ENCODE data around the gene COQ8B. TPM values are rescaled to one million over a fixed set of nuclear protein-coding genes. Genes with fewer than 3 reads are reported as not detected.

The COQ8B gene
- total RNA-seq, 2 experiments from 2014 or later = 19.8 to 21.3 TPM

DNA sequence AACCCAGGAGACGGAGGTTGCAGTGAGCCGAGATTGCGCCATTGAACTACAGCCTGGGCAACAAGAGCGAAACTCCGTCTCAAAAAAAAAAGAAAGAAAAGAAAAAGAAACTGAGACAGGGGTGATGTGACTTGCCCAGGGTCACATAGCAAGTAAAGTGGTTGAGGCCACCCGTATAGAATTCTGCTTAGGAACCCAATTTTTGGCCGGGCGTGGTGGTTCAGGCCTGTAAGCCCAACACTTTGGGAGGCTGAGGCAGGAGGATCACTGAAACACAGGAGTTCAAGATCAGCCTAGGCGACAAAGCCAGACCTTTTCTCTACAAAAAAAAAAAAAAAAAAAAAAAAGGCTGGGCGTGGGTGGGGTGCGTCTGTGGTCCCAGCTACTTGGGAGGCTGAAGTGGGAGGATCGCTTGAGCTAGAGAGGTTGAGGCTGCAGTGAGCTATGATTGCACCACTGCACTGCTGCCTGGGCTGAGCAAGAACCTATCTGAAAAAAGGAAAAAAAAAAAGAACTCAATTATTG lies 35.6 kb upstream of the COQ8B start:
- Mint-ChIP-seq H3K27me3 (ENCODE audit: low read depth) (no peaks in the 10 kb centered on the region), H3K4me3 (peak overlapping the region; percentile 99), H3K27ac (peak overlapping the region; percentile 99), H3K9me3 (no peaks in the 10 kb centered on the region), H3K36me3 (ENCODE audit: low read depth) (peaks cover 51% of the 10 kb centered on the region), H3K4me1 (ENCODE audit: low read depth) (peaks cover 53% of the 10 kb centered on the region)
- no peak for DNase-seq
- CTCF ChIA-PET = interaction anchor here (0.6 to 4.4 kb wide), 8 partner anchors 14 to 1528 kb away, joined by 3 to 34 read pairs (median 4); partner anchors contain the start of gene RAB4B
- intact Hi-C loops (cut with micrococcal nuclease) = loop anchor here (5.0 kb wide), 1 partner anchor 310 kb away; the partner anchor contains the start of gene SERTAD3

DNA sequence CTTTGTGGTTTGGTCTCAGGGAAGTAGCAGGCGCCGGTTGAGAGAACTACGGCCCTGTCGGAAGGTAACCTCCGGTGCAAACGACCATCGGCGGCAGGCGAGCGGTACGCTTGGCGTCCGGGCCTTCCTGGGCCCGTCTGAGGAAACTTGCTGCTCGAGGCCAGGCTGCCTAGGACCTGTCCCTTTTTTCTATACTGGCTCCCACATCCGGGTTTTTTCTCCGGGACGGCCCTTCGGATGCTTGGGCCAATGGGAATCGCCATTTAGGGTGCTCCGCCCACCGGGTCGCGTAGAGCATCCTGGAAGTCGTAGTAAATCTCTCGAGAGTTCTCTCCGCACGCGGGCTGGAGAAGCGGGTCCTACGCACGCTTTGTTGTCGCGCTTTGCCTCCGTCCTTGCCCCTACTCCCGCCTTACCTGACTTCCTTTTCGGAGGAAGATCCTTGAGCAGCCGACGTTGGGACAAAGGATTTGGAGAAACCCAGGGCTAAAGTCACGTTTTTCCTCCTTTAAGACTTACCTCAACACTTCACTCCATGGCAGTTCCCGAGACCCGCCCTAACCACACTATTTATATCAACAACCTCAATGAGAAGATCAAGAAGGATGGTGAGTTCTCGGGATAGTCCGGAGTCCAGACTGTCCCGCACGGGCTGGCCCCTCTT lies 34.3 kb upstream of the COQ8B start, which contains the start of gene SNRPA:
SNRPA (plus strand) TSS at position 330 of the 664 bp plus-strand sequence; CDS start at position 536, 206 bp downstream.
- H3K27me3 Mint-ChIP-seq (ENCODE audit: low read depth) = no peaks in the 10 kb centered on the region
- H3K9me3 Mint-ChIP-seq = no peaks in the 10 kb centered on the region
- peak; percentile 98 for DNase-seq
- H3K36me3 Mint-ChIP-seq (ENCODE audit: low read depth) = peaks cover 41% of the 10 kb centered on the region
- CTCF ChIA-PET = interaction anchor here (0.6 to 4.4 kb wide), 7 partner anchors 19 to 558 kb away, joined by 3 to 34 read pairs (median 5); no protein-coding TSS in a partner anchor
- H3K27ac Mint-ChIP-seq = peak within 1 kb of the TSS; percentile 99
- intact Hi-C loops (cut with micrococcal nuclease) = loop anchor here (1.0 to 5.0 kb wide), 11 partner anchors 26 to 512 kb away; partner anchors contain the start of genes COQ8B, NUMBL, RAB4B and SERTAD3
- peaks cover 40% of the 10 kb centered on the region for H3K4me1 Mint-ChIP-seq (ENCODE audit: low read depth)
- H3K4me3 Mint-ChIP-seq = peak within 1 kb of the TSS; percentile 99

- Mint-ChIP-seq H3K9me3 (no peaks in the 10 kb centered on the region), H3K4me3 (peak within 1 kb of the TSS; percentile 99), H3K27me3 (ENCODE audit: low read depth) (no peaks in the 10 kb centered on the region), H3K4me1 (ENCODE audit: low read depth) (peaks cover 33% of the 10 kb centered on the region), H3K36me3 (ENCODE audit: low read depth) (peaks cover 34% of the 10 kb centered on the region), H3K27ac (peak within 1 kb of the TSS; percentile 99)
- intact Hi-C loops (cut with micrococcal nuclease) = loop anchor here (1.0 to 5.0 kb wide), 10 partner anchors 25 to 513 kb away; partner anchors contain the start of genes COQ8B, RAB4B and SERTAD3
- CTCF ChIA-PET = interaction anchor here (0.9 to 1.3 kb wide), 5 partner anchors 20 to 558 kb away, joined by 3 to 10 read pairs (median 4); no protein-coding TSS in a partner anchor
- peak; percentile 100 for DNase-seq
Observed at GRCh38 chr19:40750058-40750873, 33.6 kb upstream of the COQ8B start, which contains the start of gene ACTMAP. Gene ACTMAP, minus strand, starts transcription at chr19:40750477. Its CDS starts 674 bp downstream, at chr19:40749803.

GRCh38 chr19:40747536-40747935 lies 30.9 kb upstream of the COQ8B start:
- Mint-ChIP-seq H3K36me3 (ENCODE audit: low read depth) (peaks cover 18% of the 10 kb centered on the region), H3K9me3 (no peaks in the 10 kb centered on the region), H3K27me3 (ENCODE audit: low read depth) (no peaks in the 10 kb centered on the region), H3K4me3 (no peak overlapping the region), H3K4me1 (ENCODE audit: low read depth) (peaks cover 17% of the 10 kb centered on the region), H3K27ac (no peak overlapping the region)
- intact Hi-C loops (cut with micrococcal nuclease) = no loop called here
- CTCF ChIA-PET = interaction anchor here (1.2 to 1.4 kb wide), 2 partner anchors 30 to 58 kb away, joined by 3 read pairs; partner anchors contain the start of gene RAB4B
- no peak for DNase-seq

- intact Hi-C loops (cut with micrococcal nuclease) = no loop called here
- Mint-ChIP-seq H3K36me3 (ENCODE audit: low read depth) (peaks cover 5% of the 10 kb centered on the region), H3K27me3 (ENCODE audit: low read depth) (no peaks in the 10 kb centered on the region), H3K27ac (no peak overlapping the region), H3K4me3 (no peak overlapping the region), H3K4me1 (ENCODE audit: low read depth) (peaks cover 13% of the 10 kb centered on the region), H3K9me3 (no peaks in the 10 kb centered on the region)
- CTCF ChIA-PET = interaction anchor here (0.6 kb wide), 1 partner anchor 399 kb away, joined by 3 read pairs; no protein-coding TSS in a partner anchor
- DNase-seq = no peak
Observed at GRCh38 chr19:40745402-40745780, 28.7 kb upstream of the COQ8B start.

DNA sequence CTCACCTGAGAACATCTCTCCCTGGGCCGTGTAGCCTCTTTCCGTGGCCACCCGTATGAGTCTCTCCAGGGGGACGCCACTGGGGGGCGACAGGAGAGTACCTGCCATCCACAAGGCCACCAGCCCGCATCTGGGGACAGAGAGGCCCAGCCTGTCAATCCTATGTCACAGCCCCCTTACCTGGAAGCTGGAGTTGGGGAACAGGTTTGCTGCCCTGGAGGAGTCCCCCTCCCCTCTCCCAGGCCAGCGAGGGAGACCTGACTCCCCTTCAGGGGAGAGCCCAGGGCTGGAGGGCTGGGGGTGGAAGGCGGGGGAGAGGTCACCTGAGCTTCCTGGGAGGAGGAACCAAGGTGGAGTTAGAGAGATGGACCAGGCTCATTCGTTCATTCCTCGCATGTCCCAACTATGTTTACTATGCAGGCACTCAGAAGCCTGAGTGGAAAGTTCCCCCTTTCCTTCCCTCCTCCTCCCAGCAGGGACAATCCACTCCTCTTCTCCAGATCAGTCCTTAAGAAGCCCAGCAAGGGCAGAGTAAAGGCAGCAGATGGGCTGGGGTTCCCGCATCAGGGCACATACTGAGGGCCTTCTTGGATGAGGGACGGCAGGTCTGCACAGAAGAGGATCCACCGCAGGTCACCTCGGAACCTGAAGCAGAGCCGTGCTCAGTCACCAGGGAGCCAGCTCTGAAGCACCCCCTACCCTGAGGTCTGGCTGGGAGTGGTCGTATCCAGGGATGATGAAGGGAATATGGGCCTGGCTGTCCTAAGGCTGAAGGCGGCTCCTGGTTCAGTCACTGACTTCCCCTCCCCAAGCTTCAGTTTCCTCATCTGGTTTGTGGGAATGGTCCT lies 28.1 kb upstream of the COQ8B start:
- no peak overlapping the region for H3K4me3 Mint-ChIP-seq
- peaks cover 9% of the 10 kb centered on the region for H3K4me1 Mint-ChIP-seq (ENCODE audit: low read depth)
- intact Hi-C loops (cut with micrococcal nuclease) = no loop called here
- CTCF ChIA-PET = interaction anchor here (0.6 to 1.0 kb wide), 4 partner anchors 11 to 400 kb away, joined by 3 to 4 read pairs (median 3); no protein-coding TSS in a partner anchor
- DNase-seq = peak; percentile 62
- H3K27ac Mint-ChIP-seq = no peak overlapping the region
- H3K36me3 Mint-ChIP-seq (ENCODE audit: low read depth) = peaks cover 2% of the 10 kb centered on the region
- no peaks in the 10 kb centered on the region for H3K27me3 Mint-ChIP-seq (ENCODE audit: low read depth)
- H3K9me3 Mint-ChIP-seq = no peaks in the 10 kb centered on the region

DNA sequence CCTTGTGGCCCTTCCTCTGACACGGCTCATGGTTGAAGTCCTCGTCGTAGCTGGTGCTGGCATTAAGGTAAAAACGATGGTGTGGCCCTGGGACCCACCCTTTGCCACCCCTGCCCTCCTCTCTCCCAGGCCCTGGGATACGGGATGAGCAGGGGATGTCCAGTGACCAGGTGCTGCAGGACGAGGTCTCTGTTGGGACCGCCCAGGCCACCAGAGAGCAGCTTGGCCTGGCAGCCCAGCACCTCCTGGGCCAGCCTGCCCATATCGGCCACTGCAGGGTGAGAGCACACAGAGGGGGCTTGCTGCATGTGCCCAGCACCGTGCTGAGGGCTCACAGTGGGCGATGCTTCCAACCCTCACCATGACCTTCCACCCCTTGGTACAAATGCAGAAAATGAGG lies 27.2 kb upstream of the COQ8B start:
- no peak overlapping the region for H3K4me3 Mint-ChIP-seq
- H3K9me3 Mint-ChIP-seq = no peaks in the 10 kb centered on the region
- no peaks in the 10 kb centered on the region for H3K27me3 Mint-ChIP-seq (ENCODE audit: low read depth)
- DNase-seq = no peak
- H3K36me3 Mint-ChIP-seq (ENCODE audit: low read depth) = peaks cover 2% of the 10 kb centered on the region
- CTCF ChIA-PET = interaction anchor here (0.8 to 1.1 kb wide), 4 partner anchors 10 to 81 kb away, joined by 3 to 4 read pairs (median 4); no protein-coding TSS in a partner anchor
- peaks cover 4% of the 10 kb centered on the region for H3K4me1 Mint-ChIP-seq (ENCODE audit: low read depth)
- intact Hi-C loops (cut with micrococcal nuclease) = no loop called here
- no peak overlapping the region for H3K27ac Mint-ChIP-seq

- Mint-ChIP-seq H3K27ac (no peak overlapping the region), H3K27me3 (ENCODE audit: low read depth) (no peaks in the 10 kb centered on the region), H3K9me3 (no peaks in the 10 kb centered on the region), H3K4me3 (no peak overlapping the region), H3K4me1 (ENCODE audit: low read depth) (no peaks in the 10 kb centered on the region), H3K36me3 (ENCODE audit: low read depth) (peaks cover 2% of the 10 kb centered on the region)
- CTCF ChIA-PET = interaction anchor here (0.6 to 1.1 kb wide), 2 partner anchors 21 to 64 kb away, joined by 3 to 4 read pairs; no protein-coding TSS in a partner anchor
- intact Hi-C loops (cut with micrococcal nuclease) = no loop called here
- DNase-seq = no peak
Observed at GRCh38 chr19:40742886-40743285, 26.2 kb upstream of the COQ8B start.

- CTCF ChIA-PET = interaction anchor here (1.2 kb wide), 1 partner anchor 78 kb away, joined by 4 read pairs; no protein-coding TSS in a partner anchor
Observed at GRCh38 chr19:40742477-40742876, 25.8 kb upstream of the COQ8B start.

DNA sequence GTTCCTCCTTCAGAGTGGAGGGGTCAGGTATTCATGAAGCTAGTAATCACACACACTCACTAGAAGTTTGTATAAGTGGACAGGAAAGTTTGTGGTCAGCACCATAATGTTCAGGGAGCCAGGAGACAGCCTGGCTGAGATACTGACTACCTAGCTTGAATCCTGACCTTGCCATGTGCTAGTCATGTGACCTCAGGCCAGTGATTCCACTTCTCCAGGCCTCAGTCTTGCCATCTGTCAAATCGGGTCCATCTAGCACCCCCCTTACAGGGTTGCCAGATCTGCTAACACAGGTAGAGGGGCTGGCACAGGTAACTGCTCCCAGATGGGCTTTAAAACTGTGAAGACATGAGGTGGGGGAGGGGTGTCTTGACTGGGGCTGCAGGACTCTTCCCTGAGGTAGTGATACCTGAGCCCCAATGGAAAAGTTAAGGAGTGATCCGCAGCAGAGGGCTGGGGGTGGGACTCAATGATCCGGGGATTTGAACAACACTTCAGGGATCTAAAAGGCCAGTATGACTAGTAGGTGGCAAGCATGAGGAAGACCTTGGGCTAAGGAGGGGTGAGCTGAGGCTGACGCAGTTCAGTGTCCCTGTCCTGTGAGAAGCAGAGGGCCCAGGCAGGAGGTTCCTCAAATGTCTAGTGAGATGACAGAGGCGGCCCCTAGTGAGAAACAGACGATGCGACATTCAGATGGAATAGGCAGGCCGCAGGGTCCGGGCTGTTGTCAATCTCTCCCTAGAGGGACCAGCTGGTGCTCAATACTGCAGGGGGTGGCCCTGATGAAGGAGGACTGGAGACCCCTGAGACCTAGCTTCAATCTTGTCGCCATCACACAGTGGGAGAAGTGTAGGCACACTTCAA lies 25.1 kb upstream of the COQ8B start:
- H3K4me3 Mint-ChIP-seq = no peak overlapping the region
- no peaks in the 10 kb centered on the region for H3K9me3 Mint-ChIP-seq
- H3K36me3 Mint-ChIP-seq (ENCODE audit: low read depth) = peaks cover 5% of the 10 kb centered on the region
- H3K4me1 Mint-ChIP-seq (ENCODE audit: low read depth) = no peaks in the 10 kb centered on the region
- CTCF ChIA-PET = interaction anchor here (1.2 kb wide), 1 partner anchor 78 kb away, joined by 4 read pairs; no protein-coding TSS in a partner anchor
- no peak overlapping the region for H3K27ac Mint-ChIP-seq
- no peaks in the 10 kb centered on the region for H3K27me3 Mint-ChIP-seq (ENCODE audit: low read depth)
- DNase-seq = no peak
- intact Hi-C loops (cut with micrococcal nuclease) = no loop called here

More at GRCh38 chr19:40742477-40742876, 25.8 kb upstream of the COQ8B start:
- H3K4me3 Mint-ChIP-seq = no peak overlapping the region
- no peak for DNase-seq
- H3K27ac Mint-ChIP-seq = no peak overlapping the region
- H3K9me3 Mint-ChIP-seq = no peaks in the 10 kb centered on the region
- no peaks in the 10 kb centered on the region for H3K4me1 Mint-ChIP-seq (ENCODE audit: low read depth)
- H3K36me3 Mint-ChIP-seq (ENCODE audit: low read depth) = peaks cover 4% of the 10 kb centered on the region
- intact Hi-C loops (cut with micrococcal nuclease) = no loop called here
- no peaks in the 10 kb centered on the region for H3K27me3 Mint-ChIP-seq (ENCODE audit: low read depth)

Measured in activated naive CD4-positive, alpha-beta T cell treated with anti-CD3 and anti-CD28 coated beads for 36 hours (primary cell).